CD4-positive, alpha-beta T cell treated with Interleukin-21 for 1 hour (primary cell): ENCODE results near the gene GRIN3B.
"Not testable (repeated sequence)": the region's sequence is repeated elsewhere in the genome, so short reads cannot be mapped to it uniquely, and the experiment has no call there.

ENCODE experiments used
- DNase-seq: peaks from one replicate; pipeline ENCODE4 v3.0.0-alpha.2; 2020

The GRIN3B gene, protein sequence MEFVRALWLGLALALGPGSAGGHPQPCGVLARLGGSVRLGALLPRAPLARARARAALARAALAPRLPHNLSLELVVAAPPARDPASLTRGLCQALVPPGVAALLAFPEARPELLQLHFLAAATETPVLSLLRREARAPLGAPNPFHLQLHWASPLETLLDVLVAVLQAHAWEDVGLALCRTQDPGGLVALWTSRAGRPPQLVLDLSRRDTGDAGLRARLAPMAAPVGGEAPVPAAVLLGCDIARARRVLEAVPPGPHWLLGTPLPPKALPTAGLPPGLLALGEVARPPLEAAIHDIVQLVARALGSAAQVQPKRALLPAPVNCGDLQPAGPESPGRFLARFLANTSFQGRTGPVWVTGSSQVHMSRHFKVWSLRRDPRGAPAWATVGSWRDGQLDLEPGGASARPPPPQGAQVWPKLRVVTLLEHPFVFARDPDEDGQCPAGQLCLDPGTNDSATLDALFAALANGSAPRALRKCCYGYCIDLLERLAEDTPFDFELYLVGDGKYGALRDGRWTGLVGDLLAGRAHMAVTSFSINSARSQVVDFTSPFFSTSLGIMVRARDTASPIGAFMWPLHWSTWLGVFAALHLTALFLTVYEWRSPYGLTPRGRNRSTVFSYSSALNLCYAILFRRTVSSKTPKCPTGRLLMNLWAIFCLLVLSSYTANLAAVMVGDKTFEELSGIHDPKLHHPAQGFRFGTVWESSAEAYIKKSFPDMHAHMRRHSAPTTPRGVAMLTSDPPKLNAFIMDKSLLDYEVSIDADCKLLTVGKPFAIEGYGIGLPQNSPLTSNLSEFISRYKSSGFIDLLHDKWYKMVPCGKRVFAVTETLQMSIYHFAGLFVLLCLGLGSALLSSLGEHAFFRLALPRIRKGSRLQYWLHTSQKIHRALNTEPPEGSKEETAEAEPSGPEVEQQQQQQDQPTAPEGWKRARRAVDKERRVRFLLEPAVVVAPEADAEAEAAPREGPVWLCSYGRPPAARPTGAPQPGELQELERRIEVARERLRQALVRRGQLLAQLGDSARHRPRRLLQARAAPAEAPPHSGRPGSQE

GRCh38 chr19:1000095-1000494 is at the start of gene GRIN3B:
GRIN3B (plus strand) TSS chr19:1000419; CDS start chr19:1000438, 19 bp downstream.
- DNase-seq: peak; percentile 74

DNA sequence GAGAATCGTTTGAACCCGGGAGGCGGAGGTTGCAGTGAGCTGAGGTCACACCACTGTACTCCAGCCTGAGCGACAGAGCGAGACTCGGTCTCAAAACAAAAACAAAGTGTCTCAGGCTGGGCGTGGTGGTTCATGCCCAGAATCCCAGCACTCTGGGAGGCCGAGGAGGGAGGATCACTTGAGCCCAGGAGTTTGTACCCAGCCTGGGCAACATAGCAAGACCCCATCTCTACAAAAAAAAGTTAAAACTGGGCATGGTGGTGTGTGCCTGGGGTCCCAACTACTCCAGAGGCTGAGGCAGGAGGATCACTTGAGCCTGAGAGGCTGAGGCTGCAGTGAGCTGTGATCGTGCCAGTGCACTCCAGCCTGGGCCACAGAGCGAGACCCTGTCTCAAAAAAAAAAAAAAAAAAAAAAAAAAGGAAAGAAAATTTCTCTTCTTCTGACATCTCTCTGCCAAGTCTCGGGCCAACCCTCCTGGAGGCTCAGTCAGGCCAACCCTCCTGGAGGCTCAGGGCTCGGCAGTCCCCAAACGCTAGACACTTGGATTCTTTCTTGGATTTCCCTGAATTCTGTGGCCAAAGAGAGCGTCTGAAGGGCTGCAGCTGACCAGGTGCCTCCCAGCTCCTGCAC is 48.1 kb upstream of the GRIN3B start:
- no peak for DNase-seq

GRCh38 chr19:952680-953444 is 47.4 kb upstream of the GRIN3B start:
- DNase-seq: peak; percentile 22

GRCh38 chr19:953445-954271 is 46.6 kb upstream of the GRIN3B start:
- no peak for DNase-seq

- no peak for DNase-seq
Measured at GRCh38 chr19:954272-954671, 45.9 kb upstream of the GRIN3B start.

DNA sequence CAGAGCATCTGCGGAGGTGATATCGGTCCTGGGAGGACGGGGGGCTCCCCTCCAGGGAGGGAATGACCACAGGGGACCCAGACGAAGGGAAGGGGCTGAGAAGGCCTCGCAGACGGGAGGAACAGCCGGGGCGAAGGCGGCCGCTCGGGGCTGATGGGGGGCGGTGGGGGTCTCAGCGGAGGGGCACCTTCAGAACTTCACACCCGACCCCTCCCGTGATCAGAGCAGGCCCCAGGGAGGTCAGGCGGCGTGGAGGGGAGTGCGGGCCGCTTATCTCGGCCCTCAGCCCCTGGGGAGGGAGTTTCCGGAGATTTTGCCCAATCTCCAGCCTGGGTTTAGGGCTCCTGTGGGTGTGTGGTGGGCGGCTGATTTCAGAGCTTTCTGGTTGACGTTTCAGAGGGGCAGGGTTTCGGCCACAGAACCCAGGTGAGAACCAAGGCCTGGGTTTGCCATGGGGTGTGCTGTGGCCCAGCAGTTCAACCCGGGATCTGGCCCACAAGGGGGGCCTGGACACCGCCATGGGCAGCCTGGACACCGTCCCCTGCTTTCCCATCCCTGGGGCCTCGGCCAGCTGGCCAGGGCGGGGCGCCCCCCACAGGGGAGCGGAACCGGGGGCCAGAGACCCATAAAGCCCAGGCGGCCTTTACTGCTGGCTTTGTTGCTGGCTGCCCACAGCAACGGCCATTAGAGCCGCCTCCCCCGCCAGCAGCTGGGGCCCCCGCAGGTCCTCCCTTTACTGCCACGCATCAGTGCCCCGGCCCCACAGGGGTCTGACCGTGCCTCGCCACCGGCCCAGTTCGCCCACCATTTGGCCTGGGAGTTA is 45.3 kb upstream of the GRIN3B start:
- no peak for DNase-seq

- no peak for DNase-seq
Measured at GRCh38 chr19:955803-956765, 44.1 kb upstream of the GRIN3B start.

- no peak for DNase-seq
Measured at GRCh38 chr19:956766-957440, 43.3 kb upstream of the GRIN3B start.

DNA sequence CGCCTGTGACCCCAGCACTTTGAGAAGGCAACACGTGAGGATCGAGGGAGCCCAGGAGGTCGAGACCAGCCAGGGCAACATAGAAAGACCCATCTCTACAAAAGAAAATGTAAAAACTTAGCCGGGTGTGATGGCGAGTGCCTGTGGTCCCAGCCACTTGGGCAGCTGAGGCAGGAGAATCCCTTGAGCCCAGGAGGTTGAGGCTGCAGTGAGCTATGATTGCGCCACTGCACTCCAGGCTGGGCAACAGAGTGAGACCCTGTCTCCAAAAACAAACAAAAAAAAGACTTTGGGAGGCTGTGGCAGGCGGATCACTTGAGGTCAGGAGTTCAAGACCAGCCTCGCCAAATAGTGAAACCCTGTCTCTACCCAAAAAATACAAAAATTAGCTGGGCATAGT is 42.6 kb upstream of the GRIN3B start:
- not testable (repeated sequence) for DNase-seq

- DNase-seq: no peak
Measured at GRCh38 chr19:958967-959855, 41.0 kb upstream of the GRIN3B start.

DNA sequence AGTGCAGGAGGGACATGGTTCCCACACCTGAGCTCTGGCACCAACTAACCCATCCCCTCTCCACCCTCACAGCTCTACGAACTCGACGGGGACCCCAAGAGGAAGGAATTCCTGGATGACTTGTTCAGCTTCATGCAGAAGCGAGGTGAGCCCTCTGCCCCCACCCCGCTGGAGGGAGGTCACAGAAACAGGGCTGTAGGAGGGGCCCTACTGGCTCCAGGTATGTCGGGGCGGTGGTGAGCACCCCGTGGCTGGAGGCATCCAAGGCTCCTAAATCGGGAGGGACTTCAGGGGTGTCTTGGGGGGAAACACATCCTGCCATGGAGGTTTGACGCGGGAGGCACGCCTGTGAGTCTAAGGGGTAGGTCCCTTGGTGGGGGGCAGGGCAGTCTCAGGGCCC is 40.2 kb upstream of the GRIN3B start:
- DNase-seq: no peak

GRCh38 chr19:960601-960938 is 39.6 kb upstream of the GRIN3B start:
- no peak for DNase-seq

GRCh38 chr19:961866-962620 is 38.2 kb upstream of the GRIN3B start:
- DNase-seq: no peak

DNA sequence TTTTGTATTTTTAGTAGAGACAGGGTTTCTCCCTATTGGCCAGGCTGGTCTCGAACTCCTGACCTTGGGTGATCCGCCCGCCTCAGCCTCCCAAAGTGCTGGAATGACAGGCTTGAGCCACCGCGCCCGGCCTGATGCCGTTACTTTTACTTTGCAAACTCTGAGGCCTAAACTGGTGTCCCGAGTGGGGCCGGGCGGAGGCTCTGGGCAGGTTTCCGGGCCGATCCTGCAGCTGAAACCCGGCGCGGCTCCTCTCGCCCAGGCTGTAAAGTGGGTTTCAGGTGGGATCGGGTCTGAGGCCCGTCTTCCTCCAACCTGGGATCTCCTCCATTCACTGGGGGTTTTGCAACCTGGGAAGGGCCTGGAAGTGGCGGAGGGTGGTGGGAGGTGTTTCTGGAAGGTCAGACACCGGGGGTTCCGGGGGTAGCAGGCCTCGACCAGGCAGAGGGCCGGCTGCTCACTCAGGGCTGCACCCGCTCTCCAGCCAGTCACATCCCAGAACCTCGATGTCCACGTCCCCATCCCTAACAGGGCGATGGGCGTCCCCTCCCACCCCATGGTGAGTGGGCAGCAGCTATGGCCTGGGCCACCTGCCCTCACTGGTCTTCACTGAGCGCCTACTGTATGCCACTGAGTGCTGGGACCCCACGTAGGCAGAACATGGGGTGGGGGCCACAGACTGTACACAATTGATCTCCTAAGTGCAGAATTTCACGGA is 37.4 kb upstream of the GRIN3B start:
- no peak for DNase-seq

- DNase-seq: no peak
Measured at GRCh38 chr19:963486-963951, 36.7 kb upstream of the GRIN3B start.

DNA sequence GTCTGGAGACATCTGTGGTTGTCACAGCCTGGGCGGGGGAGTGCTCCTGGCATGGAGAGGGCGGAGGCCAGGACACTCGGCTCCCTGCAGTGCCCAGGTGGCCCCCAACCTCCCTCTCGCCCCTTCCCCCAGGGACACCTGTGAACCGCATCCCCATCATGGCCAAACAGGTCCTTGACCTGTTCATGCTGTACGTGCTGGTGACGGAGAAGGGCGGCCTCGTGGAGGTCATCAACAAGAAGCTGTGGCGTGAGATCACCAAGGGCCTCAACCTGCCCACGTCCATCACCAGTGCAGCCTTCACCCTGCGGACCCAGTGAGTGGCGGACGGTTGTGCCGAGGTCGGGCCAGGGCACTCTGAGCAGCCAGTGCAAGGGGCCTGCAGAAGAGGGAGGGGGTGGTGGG is 36.1 kb upstream of the GRIN3B start:
- DNase-seq: no peak
